GM21526 (cell line): ENCODE results near the gene SEMA3C.

Source experiments
- ATAC-seq: cut with Tn5 transposase; IDR thresholded peaks from one replicate; pipeline ENCODE4 v1.9.1; 2021; ENCODE audit warnings: moderate library complexity; ENCODE audit not compliant: unreplicated experiment, low FRiP score

SEMA3C gene

GRCh38 chr7:80760292-80760691, 158.6 kb downstream of the SEMA3C start:
- ATAC-seq: no peak

GRCh38 chr7:80752954-80753690, 165.7 kb downstream of the SEMA3C start:
- no peak for ATAC-seq

- ATAC-seq: no peak
These were observed 169.6 kb downstream of the SEMA3C start for GRCh38 chr7:80749270-80749669.

GRCh38 chr7:80748363-80749042, 170.3 kb downstream of the SEMA3C start:
- ATAC-seq: no peak

- no peak for ATAC-seq
These were observed 177.9 kb downstream of the SEMA3C start for GRCh38 chr7:80740778-80741545.

- ATAC-seq: no peak
These were observed 182.3 kb downstream of the SEMA3C start for GRCh38 chr7:80736371-80737125.

GRCh38 chr7:80735330-80735729, 183.5 kb downstream of the SEMA3C start:
- no peak for ATAC-seq

- no peak for ATAC-seq
These were observed 184.8 kb downstream of the SEMA3C start for GRCh38 chr7:80734011-80734410.

- ATAC-seq: no peak
These were observed 185.4 kb downstream of the SEMA3C start for GRCh38 chr7:80733333-80733915.

GRCh38 chr7:80732630-80733029, 186.2 kb downstream of the SEMA3C start:
- ATAC-seq: no peak

GRCh38 chr7:80731281-80731680, 187.6 kb downstream of the SEMA3C start:
- ATAC-seq: no peak

GRCh38 chr7:80729591-80730320, 189.1 kb downstream of the SEMA3C start:
- no peak for ATAC-seq

- no peak for ATAC-seq
These were observed 192.2 kb downstream of the SEMA3C start for GRCh38 chr7:80726666-80727065.

GRCh38 chr7:80725181-80725611, 193.7 kb downstream of the SEMA3C start:
- ATAC-seq: no peak

GRCh38 chr7:80724249-80724871, 194.5 kb downstream of the SEMA3C start:
- ATAC-seq: no peak

- ATAC-seq: no peak
These were observed 196.1 kb downstream of the SEMA3C start for GRCh38 chr7:80722616-80723195.

GRCh38 chr7:80721883-80722615, 196.8 kb downstream of the SEMA3C start:
- ATAC-seq: no peak

- no peak for ATAC-seq
These were observed 198.7 kb downstream of the SEMA3C start for GRCh38 chr7:80720146-80720545.
